Measurements from ENCODE around the gene AGO4. TPM values are rescaled to one million over a fixed set of nuclear protein-coding genes. Genes with fewer than 3 reads are reported as not detected.
"Not testable (repeated sequence)": the region's sequence is repeated elsewhere in the genome, so short reads cannot be mapped to it uniquely, and the experiment has no call there.

The AGO4 gene
- total RNA-seq, 1 donor = 13.5 TPM

- TF ChIP-seq CTCF (IDR thresholded peaks at IDR 0.05; ENCODE audit: insufficient read depth, low read length) = no peak
- DNase-seq (ENCODE audit: low read depth) = no peak
- no peak overlapping the region for H3K4me3 ChIP-seq (ENCODE audit: low read depth, low read length)
These were observed 10.4 kb upstream of the AGO4 start for GRCh38 chr1:35797380-35797779.

- DNase-seq (ENCODE audit: low read depth); H3K4me3 ChIP-seq (ENCODE audit: low read depth, low read length): not testable (repeated sequence)
These were observed 9.8 kb upstream of the AGO4 start for GRCh38 chr1:35798019-35798418.

GRCh38 chr1:35800167-35800887, 7.5 kb upstream of the AGO4 start:
- not testable (repeated sequence) for DNase-seq (ENCODE audit: low read depth)

GRCh38 chr1:35808450-35809113, 766 bp downstream of the AGO4 start:
- no peak for TF ChIP-seq CTCF (IDR thresholded peaks at IDR 0.05; ENCODE audit: insufficient read depth, low read length)
- peak overlapping the region; percentile 78 for H3K4me3 ChIP-seq (ENCODE audit: low read depth, low read length)
- peak; percentile 25 for DNase-seq (ENCODE audit: low read depth)

More at GRCh38 chr1:35800167-35800887, 7.5 kb upstream of the AGO4 start:
- not testable (repeated sequence) for H3K4me3 ChIP-seq (ENCODE audit: low read depth, low read length)

- DNase-seq (ENCODE audit: low read depth) = peak; percentile 11
- TF ChIP-seq CTCF (IDR thresholded peaks at IDR 0.05; ENCODE audit: insufficient read depth, low read length) = no peak
- peak overlapping the region; percentile 78 for H3K4me3 ChIP-seq (ENCODE audit: low read depth, low read length)
These were observed 1.6 kb downstream of the AGO4 start for GRCh38 chr1:35809114-35810095.

GRCh38 chr1:35810096-35810881, 2.5 kb downstream of the AGO4 start:
- TF ChIP-seq CTCF (IDR thresholded peaks at IDR 0.05; ENCODE audit: insufficient read depth, low read length) = no peak
- peak; percentile 37 for DNase-seq (ENCODE audit: low read depth)
- no peak overlapping the region for H3K4me3 ChIP-seq (ENCODE audit: low read depth, low read length)

GRCh38 chr1:35812754-35813153, 4.9 kb downstream of the AGO4 start:
- DNase-seq (ENCODE audit: low read depth); H3K4me3 ChIP-seq (ENCODE audit: low read depth, low read length): not testable (repeated sequence)
